ENCODE data around the gene HADH. TPM values are rescaled to one million over a fixed set of nuclear protein-coding genes. Genes with fewer than 3 reads are reported as not detected.

The HADH gene
- total RNA-seq, 1 donor from 2014 or later, result 24.2 TPM

DNA sequence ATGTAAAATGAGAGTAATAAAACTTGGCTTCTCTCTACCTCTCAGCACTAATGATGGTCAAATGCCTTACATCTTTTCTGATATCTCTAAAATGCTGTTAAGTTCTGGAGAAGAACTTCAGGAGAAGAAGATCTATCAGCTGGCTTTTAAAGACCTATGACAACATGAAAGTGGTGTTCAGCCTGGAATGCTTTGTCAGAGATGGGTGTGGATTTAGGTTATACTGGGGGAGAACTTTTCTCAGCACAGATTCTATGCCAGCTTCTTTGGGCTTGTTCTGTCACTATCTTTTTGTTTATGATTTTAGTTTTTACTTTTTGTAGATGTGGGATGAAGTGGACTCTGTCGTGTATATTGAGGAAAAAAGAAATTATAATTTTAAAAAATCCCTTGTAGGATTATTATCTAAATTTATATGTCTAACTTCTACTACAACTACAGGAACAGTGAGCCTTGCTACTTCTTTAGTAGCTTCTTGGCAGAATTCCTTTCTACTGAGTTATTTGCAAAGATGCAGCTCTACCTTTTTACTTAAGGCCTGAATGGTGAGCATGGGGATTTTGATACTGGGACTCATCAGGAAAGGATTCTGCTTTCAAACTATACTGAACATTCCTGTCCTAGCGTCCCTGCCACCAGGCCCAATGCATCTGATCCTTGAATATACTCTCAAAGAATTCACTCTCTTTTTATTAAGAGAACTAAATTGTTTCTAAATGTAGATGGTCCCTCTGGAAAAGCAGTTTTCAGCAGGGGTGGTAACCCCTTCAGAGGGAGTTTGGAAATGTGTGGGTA is 38.7 kb upstream of the HADH start:
- no peaks in the 10 kb centered on the region for H3K36me3 ChIP-seq (ENCODE audit: insufficient read depth, low read length)
- peak; percentile 69 for FAIRE-seq
- Mint-ChIP-seq H3K27me3 (ENCODE audit: low read depth, unreplicated experiment) (no peaks in the 10 kb centered on the region), H3K36me3 (ENCODE audit: low read depth, unreplicated experiment) (peaks cover 9% of the 10 kb centered on the region), H3K4me1 (ENCODE audit: low read depth, unreplicated experiment) (peaks cover 23% of the 10 kb centered on the region), H3K27ac (ENCODE audit: unreplicated experiment) (peak overlapping the region; percentile 81), H3K4me3 (ENCODE audit: unreplicated experiment) (no peak overlapping the region), H3K9me3 (ENCODE audit: unreplicated experiment) (peaks cover under 1% of the 10 kb centered on the region)
- peaks cover 10% of the 10 kb centered on the region for H3K4me1 ChIP-seq (ENCODE audit: insufficient read depth, low read length)
- no peaks in the 10 kb centered on the region for H4K20me1 ChIP-seq (ENCODE audit: insufficient read depth, low read length)
- H3K27me3 ChIP-seq (ENCODE audit: insufficient read depth, low read length), result no peaks in the 10 kb centered on the region
- TF ChIP-seq CTCF (IDR thresholded peaks at IDR 0.05; ENCODE audit: insufficient read depth, low read depth, low read length) (no peak), EZH2 (IDR thresholded peaks at IDR 0.05; ENCODE audit: insufficient read depth, low read length) (no peak)
- H2AFZ ChIP-seq (ENCODE audit: low read depth, low read length), result no peak overlapping the region
- H3K9ac ChIP-seq (ENCODE audit: low read length), result peak overlapping the region; percentile 17
- no peaks in the 10 kb centered on the region for H3K79me2 ChIP-seq (ENCODE audit: insufficient read depth, low read length)
- peak overlapping the region; percentile 66 for H3K27ac ChIP-seq (ENCODE audit: low read depth, low read length)
- peak overlapping the region; percentile 25 for H3K4me2 ChIP-seq (ENCODE audit: low read length)
- no peak for DNase-seq (ENCODE audit: low read depth)
- no peaks in the 10 kb centered on the region for H3K9me3 ChIP-seq (ENCODE audit: insufficient read depth, low read depth, low read length)
- no peak overlapping the region for H3K4me3 ChIP-seq (ENCODE audit: insufficient read depth, low read depth, low read length)

- H3K79me2 ChIP-seq (ENCODE audit: insufficient read depth, low read length), result no peaks in the 10 kb centered on the region
- Mint-ChIP-seq H3K27me3 (ENCODE audit: low read depth, unreplicated experiment) (no peaks in the 10 kb centered on the region), H3K9me3 (ENCODE audit: unreplicated experiment) (peaks cover 7% of the 10 kb centered on the region), H3K4me1 (ENCODE audit: low read depth, unreplicated experiment) (peaks cover 23% of the 10 kb centered on the region), H3K27ac (ENCODE audit: unreplicated experiment) (peak overlapping the region; percentile 81), H3K36me3 (ENCODE audit: low read depth, unreplicated experiment) (peaks cover 12% of the 10 kb centered on the region), H3K4me3 (ENCODE audit: unreplicated experiment) (no peak overlapping the region)
- H4K20me1 ChIP-seq (ENCODE audit: insufficient read depth, low read length), result no peaks in the 10 kb centered on the region
- H3K9me3 ChIP-seq (ENCODE audit: insufficient read depth, low read depth, low read length), result no peaks in the 10 kb centered on the region
- H3K4me1 ChIP-seq (ENCODE audit: insufficient read depth, low read length), result peaks cover 10% of the 10 kb centered on the region
- no peaks in the 10 kb centered on the region for H3K36me3 ChIP-seq (ENCODE audit: insufficient read depth, low read length)
- peak overlapping the region; percentile 17 for H3K9ac ChIP-seq (ENCODE audit: low read length)
- DNase-seq (ENCODE audit: low read depth) (peak; percentile 87), FAIRE-seq (peak; percentile 52)
- peak overlapping the region; percentile 66 for H3K27ac ChIP-seq (ENCODE audit: low read depth, low read length)
- no peak overlapping the region for H3K4me3 ChIP-seq (ENCODE audit: insufficient read depth, low read depth, low read length)
- no peaks in the 10 kb centered on the region for H3K27me3 ChIP-seq (ENCODE audit: insufficient read depth, low read length)
- H3K4me2 ChIP-seq (ENCODE audit: low read length), result peak overlapping the region; percentile 25
- TF ChIP-seq EZH2 (IDR thresholded peaks at IDR 0.05; ENCODE audit: insufficient read depth, low read length) (no peak), CTCF (IDR thresholded peaks at IDR 0.05; ENCODE audit: insufficient read depth, low read depth, low read length) (no peak)
- no peak overlapping the region for H2AFZ ChIP-seq (ENCODE audit: low read depth, low read length)
These were observed 38.1 kb upstream of the HADH start for GRCh38 chr4:107951551-107951950.

- H3K4me2 ChIP-seq (ENCODE audit: low read length), result no peak overlapping the region
- Mint-ChIP-seq H3K4me1 (ENCODE audit: low read depth, unreplicated experiment) (peaks cover 17% of the 10 kb centered on the region), H3K4me3 (ENCODE audit: unreplicated experiment) (no peak overlapping the region), H3K9me3 (ENCODE audit: unreplicated experiment) (peaks cover 16% of the 10 kb centered on the region), H3K27me3 (ENCODE audit: low read depth, unreplicated experiment) (peaks cover 3% of the 10 kb centered on the region), H3K36me3 (ENCODE audit: low read depth, unreplicated experiment) (peaks cover 13% of the 10 kb centered on the region), H3K27ac (ENCODE audit: unreplicated experiment) (no peak overlapping the region)
- TF ChIP-seq EZH2 (IDR thresholded peaks at IDR 0.05; ENCODE audit: insufficient read depth, low read length) (no peak), CTCF (IDR thresholded peaks at IDR 0.05; ENCODE audit: insufficient read depth, low read depth, low read length) (no peak)
- H3K27ac ChIP-seq (ENCODE audit: low read depth, low read length), result no peak overlapping the region
- H3K79me2 ChIP-seq (ENCODE audit: insufficient read depth, low read length), result no peaks in the 10 kb centered on the region
- no peaks in the 10 kb centered on the region for H3K9me3 ChIP-seq (ENCODE audit: insufficient read depth, low read depth, low read length)
- no peak overlapping the region for H3K9ac ChIP-seq (ENCODE audit: low read length)
- DNase-seq (ENCODE audit: low read depth), result no peak
- no peak overlapping the region for H2AFZ ChIP-seq (ENCODE audit: low read depth, low read length)
- H3K27me3 ChIP-seq (ENCODE audit: insufficient read depth, low read length), result no peaks in the 10 kb centered on the region
- no peaks in the 10 kb centered on the region for H3K36me3 ChIP-seq (ENCODE audit: insufficient read depth, low read length)
- FAIRE-seq, result no peak
- peaks cover 10% of the 10 kb centered on the region for H3K4me1 ChIP-seq (ENCODE audit: insufficient read depth, low read length)
- H3K4me3 ChIP-seq (ENCODE audit: insufficient read depth, low read depth, low read length), result no peak overlapping the region
- no peaks in the 10 kb centered on the region for H4K20me1 ChIP-seq (ENCODE audit: insufficient read depth, low read length)
These were observed 33.7 kb upstream of the HADH start for GRCh38 chr4:107956011-107956410.

Measured in astrocyte (in vitro differentiated cells and primary cell).